Activated T-helper 17 cell treated with anti-CD3 and anti-CD28 coated beads, Interleukin-2, amount 50 U/mL, for 72 hours (primary cell): Measurements from ENCODE around the gene PCARE. TPM values are rescaled to one million over a fixed set of nuclear protein-coding genes. Genes with fewer than 3 reads are reported as not detected.

Experiments
- ATAC-seq: fragments of 150-1000 bp; cut with Tn5 transposase; replicated peaks from 2 replicates; pipeline ENCODE4 v1.10.0; 2021; ENCODE audit warnings: mild to moderate bottlenecking, moderate library complexity
- H3K27ac Mint-ChIP-seq: one replicate; pipeline ENCODE4 v1.8.0; 2022; ENCODE audit warnings: mixed read lengths
- H3K27me3 Mint-ChIP-seq: one replicate; pipeline ENCODE4 v1.8.0; 2022; ENCODE audit warnings: mixed read lengths
- H3K36me3 Mint-ChIP-seq: one replicate; pipeline ENCODE4 v1.8.0; 2022; ENCODE audit warnings: low read depth, mild to moderate bottlenecking, mixed read lengths
- H3K4me1 Mint-ChIP-seq: one replicate; pipeline ENCODE4 v1.8.0; 2022; ENCODE audit warnings: mixed read lengths
- H3K4me3 Mint-ChIP-seq: one replicate; pipeline ENCODE4 v1.8.0; 2022; ENCODE audit warnings: mild to moderate bottlenecking, mixed read lengths
- H3K9me3 Mint-ChIP-seq: one replicate; pipeline ENCODE4 v1.8.0; 2022; ENCODE audit warnings: mixed read lengths
- total RNA-seq, 2 donors: library from RNA; stranded (reverse); gene quantifications; one replicate each; pipeline ENCODE4 v1.2.3, GENCODE V29; 2022

The PCARE gene
- total RNA-seq, 2 donors from 2014 or later = not detected

DNA sequence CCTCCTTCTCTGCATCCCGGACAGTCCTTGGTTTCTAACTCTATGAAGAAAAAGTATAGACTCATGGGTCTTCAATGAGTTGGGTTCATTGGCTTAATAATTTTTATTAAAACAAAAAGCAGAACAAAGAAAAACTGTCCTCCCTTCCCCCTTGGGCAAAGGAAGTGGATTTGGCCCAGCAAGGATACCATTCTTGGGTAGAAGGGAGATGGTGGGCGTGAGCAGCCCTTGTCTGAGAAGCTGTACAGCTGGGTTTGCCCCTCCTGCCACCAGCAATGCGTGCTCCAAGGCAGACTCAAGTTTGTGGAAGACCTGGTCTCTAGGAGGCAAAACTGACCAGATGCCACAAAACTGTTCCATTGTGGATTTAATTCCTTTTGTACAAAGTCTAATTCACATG is 12.7 kb downstream of the PCARE start:
- H3K4me3 Mint-ChIP-seq = no peak overlapping the region
- ATAC-seq = no peak
- H3K9me3 Mint-ChIP-seq = no peaks in the 10 kb centered on the region
- no peak overlapping the region for H3K27ac Mint-ChIP-seq
- no peaks in the 10 kb centered on the region for H3K27me3 Mint-ChIP-seq
- peaks cover 7% of the 10 kb centered on the region for H3K4me1 Mint-ChIP-seq
- no peaks in the 10 kb centered on the region for H3K36me3 Mint-ChIP-seq

DNA sequence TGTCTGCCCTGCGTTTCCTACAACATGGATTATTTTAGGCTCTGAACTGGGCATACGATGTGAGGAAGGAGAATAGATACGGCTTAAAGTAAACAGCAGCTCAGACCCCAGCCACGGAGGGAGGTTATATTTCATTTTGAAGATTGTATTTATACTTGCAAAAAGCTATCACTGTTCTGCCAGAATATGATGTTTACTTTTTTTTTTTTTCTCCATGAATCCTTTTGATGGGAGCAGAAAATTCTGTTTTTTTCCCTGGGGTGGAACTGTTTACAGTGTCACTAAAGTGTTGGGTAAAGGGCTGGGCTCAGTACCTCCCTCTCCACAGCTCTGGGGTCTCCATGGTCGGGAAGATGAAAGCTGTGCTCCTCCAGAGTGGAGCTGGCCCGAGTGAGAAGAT is 13.1 kb downstream of the PCARE start:
- no peak overlapping the region for H3K4me3 Mint-ChIP-seq
- ATAC-seq = no peak
- no peaks in the 10 kb centered on the region for H3K36me3 Mint-ChIP-seq
- H3K27ac Mint-ChIP-seq = no peak overlapping the region
- no peaks in the 10 kb centered on the region for H3K9me3 Mint-ChIP-seq
- no peaks in the 10 kb centered on the region for H3K27me3 Mint-ChIP-seq
- H3K4me1 Mint-ChIP-seq = peaks cover 7% of the 10 kb centered on the region

DNA sequence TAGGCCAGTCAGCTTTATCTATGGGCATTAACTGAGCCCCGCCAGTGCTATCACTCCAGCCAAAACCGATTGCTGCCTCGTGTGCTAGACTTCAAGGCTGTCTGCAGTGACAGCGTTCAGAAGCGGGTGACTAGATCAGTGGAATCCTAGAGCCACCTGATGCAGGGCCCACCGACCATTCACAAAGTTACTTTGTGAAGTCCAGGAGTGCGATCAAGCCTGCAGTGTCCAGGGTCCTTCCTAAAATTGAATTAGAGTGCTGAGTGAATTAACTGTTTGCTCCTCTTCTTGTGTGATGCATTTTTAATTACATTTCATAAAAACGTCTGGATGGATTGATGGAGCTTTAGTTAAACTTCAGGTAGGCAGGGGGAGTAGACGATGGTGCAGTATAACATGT is 13.9 kb downstream of the PCARE start:
- Mint-ChIP-seq H3K36me3 (no peaks in the 10 kb centered on the region), H3K9me3 (no peaks in the 10 kb centered on the region), H3K4me1 (peaks cover 7% of the 10 kb centered on the region), H3K27me3 (no peaks in the 10 kb centered on the region), H3K27ac (no peak overlapping the region), H3K4me3 (no peak overlapping the region)
- no peak for ATAC-seq

DNA sequence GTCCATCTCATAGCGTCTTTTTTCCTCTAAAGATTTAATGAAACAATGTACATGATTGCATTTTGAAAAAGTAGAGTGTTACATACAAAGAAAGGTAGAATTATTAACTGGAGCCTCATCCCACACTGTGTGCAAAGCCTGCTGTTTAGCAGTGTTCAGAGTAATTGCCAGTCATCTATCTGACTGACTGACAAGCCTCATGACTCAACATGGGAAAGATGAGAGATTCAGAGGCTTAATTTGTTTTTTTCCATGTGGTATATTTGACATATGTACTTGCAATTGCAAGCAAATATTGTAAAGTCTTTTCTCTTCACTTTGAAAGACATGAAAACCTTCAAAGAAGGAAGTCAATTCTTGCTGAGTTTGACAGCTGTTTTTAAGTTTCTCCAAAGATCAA is 14.7 kb downstream of the PCARE start:
- no peaks in the 10 kb centered on the region for H3K27me3 Mint-ChIP-seq
- H3K27ac Mint-ChIP-seq = peak overlapping the region; percentile 32
- H3K9me3 Mint-ChIP-seq = no peaks in the 10 kb centered on the region
- H3K4me1 Mint-ChIP-seq = peaks cover 7% of the 10 kb centered on the region
- no peaks in the 10 kb centered on the region for H3K36me3 Mint-ChIP-seq
- ATAC-seq = peak; percentile 87
- H3K4me3 Mint-ChIP-seq = no peak overlapping the region

DNA sequence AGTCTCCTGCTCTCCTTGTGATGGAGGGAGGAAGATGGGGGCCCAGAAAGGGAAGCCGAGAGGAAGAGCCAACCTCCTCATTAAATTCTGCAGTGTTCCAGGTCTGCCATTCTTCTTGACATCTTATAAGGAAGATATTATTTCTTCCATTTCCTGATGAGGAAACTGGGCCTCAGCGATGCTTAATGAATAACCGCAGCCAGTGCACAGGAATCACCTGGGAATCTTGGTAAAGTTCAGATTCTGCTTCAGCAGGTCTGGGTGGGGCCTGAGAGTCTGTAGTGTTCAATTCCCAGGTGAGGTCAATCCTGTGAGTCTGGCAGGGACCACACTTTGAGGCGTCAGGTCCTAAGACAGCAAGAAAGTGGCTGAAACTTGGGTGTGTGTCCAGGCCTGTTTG is 17.3 kb downstream of the PCARE start:
- Mint-ChIP-seq H3K36me3 (no peaks in the 10 kb centered on the region), H3K4me1 (peaks cover 7% of the 10 kb centered on the region), H3K4me3 (no peak overlapping the region), H3K27ac (no peak overlapping the region), H3K27me3 (no peaks in the 10 kb centered on the region), H3K9me3 (no peaks in the 10 kb centered on the region)
- ATAC-seq = no peak

DNA sequence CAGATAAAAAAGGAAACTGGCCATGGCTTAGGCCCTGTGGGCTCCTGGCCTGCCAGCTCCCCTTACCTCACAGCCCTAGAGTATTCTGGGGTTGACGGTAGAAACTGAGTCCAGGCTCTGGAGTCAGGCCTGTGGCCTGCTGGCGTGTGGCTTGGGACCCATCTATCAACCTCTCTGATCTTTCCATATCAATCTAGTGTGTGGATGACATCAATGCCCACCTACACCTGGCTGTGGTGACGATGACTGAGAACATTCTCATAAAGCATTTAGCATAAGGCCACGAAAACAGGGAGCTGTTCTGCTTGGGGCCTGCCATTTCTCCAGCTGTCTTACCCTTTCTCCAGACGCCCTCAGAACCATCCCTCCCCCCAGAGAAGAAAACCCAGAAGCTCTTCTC is 17.9 kb downstream of the PCARE start:
- H3K27me3 Mint-ChIP-seq = no peaks in the 10 kb centered on the region
- no peak overlapping the region for H3K4me3 Mint-ChIP-seq
- no peaks in the 10 kb centered on the region for H3K9me3 Mint-ChIP-seq
- H3K27ac Mint-ChIP-seq = no peak overlapping the region
- no peak for ATAC-seq
- H3K36me3 Mint-ChIP-seq = no peaks in the 10 kb centered on the region
- peaks cover 7% of the 10 kb centered on the region for H3K4me1 Mint-ChIP-seq

DNA sequence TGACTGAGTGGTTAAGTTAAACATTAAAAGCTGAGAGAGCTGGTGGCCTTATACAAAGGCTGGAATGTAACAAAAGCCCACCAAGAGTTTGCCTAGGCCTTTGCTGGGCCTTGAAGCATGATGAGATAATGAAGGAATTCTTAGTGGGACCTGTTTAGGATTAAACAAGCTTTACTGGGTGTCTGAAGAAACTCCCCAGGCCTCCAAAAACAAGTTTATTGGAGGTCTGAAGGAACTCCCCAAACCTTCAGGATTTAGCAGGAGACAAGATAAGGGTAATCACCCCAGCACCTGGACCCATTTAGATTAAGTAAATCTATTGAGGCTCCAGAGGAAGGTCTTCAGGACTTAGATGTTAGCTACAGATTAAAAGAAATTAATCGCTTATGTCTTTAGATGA is 18.7 kb downstream of the PCARE start:
- no peaks in the 10 kb centered on the region for H3K27me3 Mint-ChIP-seq
- no peaks in the 10 kb centered on the region for H3K9me3 Mint-ChIP-seq
- H3K4me1 Mint-ChIP-seq = peaks cover 7% of the 10 kb centered on the region

DNA sequence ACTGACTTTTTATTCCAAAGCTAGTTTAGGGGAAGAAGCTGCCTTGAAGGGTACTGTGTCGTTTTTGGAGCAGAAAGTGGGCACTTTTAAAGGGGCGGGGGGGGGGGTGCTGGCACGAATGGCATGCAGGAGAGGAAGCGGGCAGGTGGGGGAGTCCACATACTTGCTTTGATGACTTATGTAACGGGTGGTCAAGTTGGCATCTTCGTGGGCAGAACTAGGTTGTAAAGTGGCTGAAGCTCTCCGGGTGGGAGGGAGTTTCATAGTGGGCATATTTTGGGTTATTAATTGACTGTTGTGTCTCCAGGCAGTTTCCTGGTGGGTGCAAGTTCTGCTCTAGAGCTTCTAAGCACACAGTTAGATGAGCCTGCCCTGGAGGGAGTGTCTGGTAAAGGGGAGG is 19.9 kb downstream of the PCARE start:
- no peaks in the 10 kb centered on the region for H3K9me3 Mint-ChIP-seq
- H3K4me1 Mint-ChIP-seq = peaks cover 2% of the 10 kb centered on the region
- no peaks in the 10 kb centered on the region for H3K27me3 Mint-ChIP-seq
- no peak for ATAC-seq
- peak overlapping the region; percentile 17 for H3K27ac Mint-ChIP-seq
- no peaks in the 10 kb centered on the region for H3K36me3 Mint-ChIP-seq
- no peak overlapping the region for H3K4me3 Mint-ChIP-seq

More for the DNA sequence above, 18.7 kb downstream of the PCARE start:
- Mint-ChIP-seq H3K27ac (no peak overlapping the region), H3K4me3 (no peak overlapping the region), H3K36me3 (no peaks in the 10 kb centered on the region)
- ATAC-seq = no peak

DNA sequence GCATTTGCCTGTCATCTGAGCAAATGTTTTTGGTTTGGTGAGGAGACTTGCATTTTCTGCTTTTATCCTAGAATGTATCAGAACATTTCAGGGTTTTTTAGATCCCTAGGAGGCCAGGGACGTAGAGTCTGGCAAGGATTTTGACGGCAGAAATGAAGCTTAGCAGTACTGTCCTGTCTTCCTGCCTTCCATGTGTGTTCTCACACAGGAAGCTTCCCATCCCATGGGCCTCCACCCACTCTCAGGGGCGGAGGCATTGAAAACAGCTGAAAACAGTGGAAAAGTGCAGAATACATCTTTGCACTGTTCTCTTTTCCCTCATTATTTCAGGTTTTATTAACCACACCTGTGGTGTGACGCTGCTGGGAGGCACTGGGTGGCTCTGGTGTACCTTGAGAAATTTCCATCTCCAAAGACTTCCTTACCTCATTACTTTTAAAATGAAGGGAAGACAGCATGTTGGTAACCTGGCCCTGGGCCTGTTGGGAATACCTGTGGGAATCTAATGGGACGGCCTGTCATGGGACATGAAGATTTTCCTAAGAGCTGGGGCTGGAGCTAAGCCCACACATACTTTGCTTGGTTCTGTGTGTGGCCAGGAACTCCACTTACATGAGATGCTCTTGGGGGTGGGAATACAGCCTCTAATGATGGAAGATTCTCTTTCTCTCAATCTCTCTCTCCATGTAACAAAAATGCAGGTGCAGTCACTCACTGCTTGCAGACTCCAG is 20.5 kb downstream of the PCARE start:
- no peaks in the 10 kb centered on the region for H3K27me3 Mint-ChIP-seq

DNA sequence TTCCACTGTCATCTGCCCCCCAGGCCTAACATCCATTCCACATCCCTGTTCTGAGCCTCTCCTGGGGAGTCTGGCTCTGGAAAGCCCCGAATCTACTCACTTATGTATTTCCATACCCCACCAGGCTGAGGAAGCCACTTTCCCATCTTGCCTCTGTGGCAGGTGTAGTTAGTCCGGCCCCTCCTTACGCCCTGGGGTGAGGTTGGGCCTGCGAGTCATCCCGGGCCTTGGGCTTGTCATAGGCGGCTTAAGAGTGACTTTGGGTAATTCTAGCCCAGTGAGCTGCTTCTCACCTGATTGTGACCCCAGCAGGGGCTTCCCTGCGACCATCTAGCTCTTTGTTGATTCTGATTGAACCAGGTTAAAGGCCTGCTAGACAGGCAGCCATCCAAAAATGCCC is 21.1 kb downstream of the PCARE start:
- Mint-ChIP-seq H3K4me3 (no peak overlapping the region), H3K9me3 (no peaks in the 10 kb centered on the region), H3K36me3 (no peaks in the 10 kb centered on the region), H3K27me3 (no peaks in the 10 kb centered on the region), H3K27ac (no peak overlapping the region), H3K4me1 (no peaks in the 10 kb centered on the region)
- no peak for ATAC-seq

More for the DNA sequence above, 20.5 kb downstream of the PCARE start:
- Mint-ChIP-seq H3K4me3 (no peak overlapping the region), H3K36me3 (no peaks in the 10 kb centered on the region), H3K9me3 (no peaks in the 10 kb centered on the region), H3K27ac (peak overlapping the region; percentile 17), H3K4me1 (no peaks in the 10 kb centered on the region)
- no peak for ATAC-seq

DNA sequence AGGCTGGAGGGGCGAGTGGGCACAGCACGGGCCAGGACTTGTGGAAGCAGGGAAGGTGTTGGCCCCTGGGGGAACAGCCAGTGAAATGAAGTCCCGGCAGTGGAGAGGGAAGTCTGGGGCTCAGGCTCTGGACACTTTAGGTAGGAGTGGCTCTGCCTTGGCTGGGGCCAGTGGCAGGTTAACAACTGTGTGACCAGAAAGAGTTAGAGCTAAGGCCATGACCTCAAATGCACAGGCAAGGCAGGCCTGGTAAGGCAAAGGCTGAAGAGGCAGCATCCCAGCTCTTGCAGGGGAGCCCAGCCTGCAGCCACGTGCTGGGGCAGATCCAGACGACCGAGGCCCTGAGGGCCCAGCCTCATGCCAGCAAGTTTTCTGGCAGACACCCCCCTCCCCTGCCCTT is 21.5 kb downstream of the PCARE start:
- Mint-ChIP-seq H3K4me1 (no peaks in the 10 kb centered on the region), H3K27me3 (no peaks in the 10 kb centered on the region), H3K9me3 (no peaks in the 10 kb centered on the region), H3K27ac (peak overlapping the region; percentile 46), H3K36me3 (no peaks in the 10 kb centered on the region), H3K4me3 (no peak overlapping the region)
- ATAC-seq = no peak

DNA sequence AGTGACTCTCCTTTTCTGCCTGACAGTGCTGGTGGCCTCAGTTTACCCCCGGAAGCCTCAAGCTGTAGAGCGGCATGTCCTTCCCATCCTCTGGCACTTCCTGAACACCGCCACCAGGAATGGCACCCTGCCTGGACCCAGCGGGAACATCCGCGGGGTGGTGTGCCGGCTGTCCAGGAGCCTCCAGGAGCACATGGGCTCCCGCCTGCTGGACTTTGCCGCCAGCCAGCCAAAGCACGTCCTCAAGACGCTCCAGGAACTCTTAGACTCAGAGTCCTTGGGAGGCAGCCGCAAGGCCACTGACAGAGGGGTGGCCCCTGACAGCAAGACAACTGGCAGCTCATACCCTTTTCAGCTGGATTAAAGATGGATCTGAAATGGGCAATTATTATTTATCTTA is 22.6 kb downstream of the PCARE start:
- Mint-ChIP-seq H3K4me1 (no peaks in the 10 kb centered on the region), H3K27me3 (no peaks in the 10 kb centered on the region), H3K27ac (no peak overlapping the region), H3K36me3 (no peaks in the 10 kb centered on the region), H3K4me3 (no peak overlapping the region), H3K9me3 (no peaks in the 10 kb centered on the region)
- no peak for ATAC-seq

DNA sequence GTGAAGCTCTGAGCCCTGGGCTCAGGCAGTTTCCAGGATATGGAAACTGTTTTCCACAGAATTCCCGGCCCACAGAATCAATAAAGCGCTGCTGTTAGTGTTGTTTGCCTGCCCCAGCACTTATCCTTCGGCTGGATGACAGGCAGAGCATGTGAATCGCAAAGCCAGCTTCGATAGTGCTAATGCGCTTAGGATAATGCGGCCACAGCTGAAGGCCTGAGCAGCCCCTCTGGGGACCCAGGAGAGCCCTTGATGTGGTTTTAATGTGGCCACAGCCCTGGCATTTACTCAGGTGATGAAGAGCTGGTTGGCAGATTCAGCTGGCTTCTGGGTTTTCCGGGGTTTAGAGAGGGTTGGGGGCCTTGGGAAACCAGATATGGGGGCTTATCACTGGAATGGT is 23.7 kb downstream of the PCARE start:
- no peak for ATAC-seq
- no peaks in the 10 kb centered on the region for H3K4me1 Mint-ChIP-seq
- H3K27ac Mint-ChIP-seq = no peak overlapping the region
- H3K27me3 Mint-ChIP-seq = no peaks in the 10 kb centered on the region
- no peaks in the 10 kb centered on the region for H3K9me3 Mint-ChIP-seq
- no peak overlapping the region for H3K4me3 Mint-ChIP-seq
- no peaks in the 10 kb centered on the region for H3K36me3 Mint-ChIP-seq

DNA sequence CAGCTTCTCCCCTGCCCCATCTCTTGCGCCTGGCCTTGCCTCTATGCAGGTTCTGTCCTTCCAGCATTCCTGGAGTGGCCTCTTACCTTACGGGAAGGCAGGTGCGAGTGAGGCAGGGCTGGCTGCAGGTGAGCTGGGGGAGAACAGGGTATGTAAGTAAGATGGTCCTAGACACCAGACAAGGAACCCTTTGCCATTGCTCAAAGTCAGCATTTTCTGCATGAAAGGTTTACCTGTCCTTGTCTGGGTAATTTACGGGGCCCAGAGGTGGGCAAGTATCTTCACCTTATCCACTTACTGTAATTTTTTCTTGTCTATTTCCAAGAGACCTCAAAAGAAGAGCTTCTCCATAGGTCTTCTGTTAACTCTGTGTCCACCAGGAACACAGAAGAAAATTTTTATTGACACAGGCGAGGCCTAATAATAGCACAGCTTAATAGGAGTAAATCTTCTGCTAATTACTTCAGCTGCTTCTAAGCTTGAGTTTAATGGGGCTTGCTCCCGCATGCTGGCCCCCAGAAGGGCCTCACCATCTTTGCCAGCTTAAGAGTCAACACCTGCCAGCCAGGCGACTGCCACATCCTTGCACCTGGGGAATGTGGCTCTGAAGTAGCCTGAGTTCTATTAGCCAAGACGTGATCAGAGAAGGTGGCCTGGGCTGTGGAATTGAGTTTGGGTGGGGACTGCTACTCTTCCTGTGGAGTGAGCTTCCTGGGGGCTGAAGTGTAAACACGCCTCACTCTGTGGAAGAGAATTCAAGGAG is 27.1 kb downstream of the PCARE start:
- H3K4me3 Mint-ChIP-seq = no peak overlapping the region
- no peak overlapping the region for H3K27ac Mint-ChIP-seq
- no peaks in the 10 kb centered on the region for H3K4me1 Mint-ChIP-seq
- H3K36me3 Mint-ChIP-seq = no peaks in the 10 kb centered on the region
- H3K9me3 Mint-ChIP-seq = no peaks in the 10 kb centered on the region
- H3K27me3 Mint-ChIP-seq = no peaks in the 10 kb centered on the region
- ATAC-seq = no peak

DNA sequence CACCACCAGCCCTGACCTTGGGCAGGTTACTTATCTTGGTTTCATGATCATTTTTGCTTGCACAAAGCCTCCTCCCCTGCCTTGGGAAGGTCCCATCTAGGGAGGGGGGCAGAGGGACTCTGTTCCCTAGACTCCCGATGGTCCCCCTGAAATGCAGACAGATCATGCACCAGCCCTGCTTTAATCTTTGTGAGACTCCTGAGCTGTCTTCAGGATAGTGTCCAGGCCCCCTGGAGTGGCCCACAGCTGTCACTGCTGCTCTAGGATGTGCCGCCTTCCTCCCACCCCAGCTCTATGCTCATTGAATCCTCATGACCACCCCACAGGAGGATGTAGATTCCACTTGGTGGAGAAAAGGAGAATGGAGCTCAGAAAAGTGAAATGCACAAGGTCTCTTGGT is 28.0 kb downstream of the PCARE start:
- no peak for ATAC-seq
- Mint-ChIP-seq H3K4me3 (no peak overlapping the region), H3K9me3 (no peaks in the 10 kb centered on the region), H3K36me3 (no peaks in the 10 kb centered on the region), H3K4me1 (no peaks in the 10 kb centered on the region), H3K27ac (no peak overlapping the region), H3K27me3 (no peaks in the 10 kb centered on the region)
